Bronchus fibroblast of lung (primary cell): Measurements from ENCODE around the gene WLS. TPM values are rescaled to one million over a fixed set of nuclear protein-coding genes. Genes with fewer than 3 reads are reported as not detected.

ENCODE experiments used
- total RNA-seq: library from RNA; depleted of rRNA; stranded (reverse); fragments of >200 nt; gene quantifications from 2 replicates; pipeline ENCODE4 v1.2.3, GENCODE V29; 2015

Gene WLS
- 36.5 and 38.9 TPM in 2 replicates for total RNA-seq

GRCh38 chr1:68232289-68233148 is at the start of gene WLS:
Gene WLS, minus strand, starts transcription at chr1:68232523. Its CDS starts 224 bp downstream, at chr1:68232299.

Other genes starting within 250 kb of the WLS start
- 3.0 and 3.2 TPM in 2 replicates for gene DIRAS3, start 181.9 kb downstream of the WLS start, total RNA-seq
- not detected in 2 replicates for gene RPE65, start 217.4 kb upstream of the WLS start, total RNA-seq